ENCODE results near the gene NTRK2.

Gene NTRK2

DNA sequence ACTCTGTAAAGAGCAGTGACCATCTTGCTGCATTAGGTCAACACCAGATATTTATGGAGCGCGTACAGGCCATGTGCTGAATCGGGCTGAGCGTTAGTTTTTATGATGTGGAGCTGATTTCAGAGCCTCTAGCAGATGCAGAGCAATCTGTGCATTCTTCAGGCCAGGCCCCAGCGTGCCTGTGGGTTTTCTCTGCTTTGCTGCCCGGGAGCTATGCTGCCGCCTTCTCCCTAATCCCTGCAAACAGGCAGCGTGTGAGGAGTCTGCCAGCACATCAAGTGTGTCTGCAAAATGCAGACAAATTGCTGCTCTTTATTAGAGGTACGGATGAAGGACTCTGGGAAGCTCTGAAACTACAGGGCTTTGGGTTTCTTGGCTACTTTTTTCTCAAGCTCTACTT lies 170.0 kb downstream of the NTRK2 start:
- peaks cover 2 to 4% of the 10 kb centered on the region in 2 experiments for H3K4me1 ChIP-seq (ENCODE audit: control insufficient read depth in 1 of 2, insufficient read depth in 2 of 2, low read length in 2 of 2)
- H3K9me3 ChIP-seq (ENCODE audit: insufficient read depth, low read depth, low read length): peaks cover 3% of the 10 kb centered on the region
- no peak overlapping the region for H3K4ac ChIP-seq (ENCODE audit: low read depth, low read length)
- no peak overlapping the region for H2BK5ac ChIP-seq (ENCODE audit: low read depth, low read length, poor library complexity)
- no peaks in the 10 kb centered on the region for H3K27me3 ChIP-seq (ENCODE audit: insufficient read depth, low read length)
- no peak overlapping the region for H2AFZ ChIP-seq (ENCODE audit: insufficient read depth, low read length, poor library complexity)
- H2BK120ac ChIP-seq (ENCODE audit: insufficient read depth, low read length, poor library complexity): no peak overlapping the region
- no peak overlapping the region for H3K4me3 ChIP-seq (ENCODE audit: low read depth, low read length)
- H3K14ac ChIP-seq (ENCODE audit: low read length): no peak overlapping the region
- no CpG with 5 or more reads among the region's 9 CpGs for WGBS (ENCODE audit: extremely low coverage, insufficient coverage, insufficient read length)
- no peaks in the 10 kb centered on the region for H3K36me3 ChIP-seq (ENCODE audit: control insufficient read depth in 1 of 2, insufficient read depth in 2 of 2, low read length in 2 of 2)
- no peak overlapping the region for H4K91ac ChIP-seq (ENCODE audit: low read depth, low read length)
- H3K79me1 ChIP-seq (ENCODE audit: low read length): no peaks in the 10 kb centered on the region
- H4K8ac ChIP-seq (ENCODE audit: low read depth, low read length): no peak overlapping the region
- H2AK5ac ChIP-seq (ENCODE audit: low read length): no peak overlapping the region
- no peaks in the 10 kb centered on the region for H3K79me2 ChIP-seq (ENCODE audit: control insufficient read depth, insufficient read depth, low read length, poor library complexity)
- no peak overlapping the region for H4K12ac ChIP-seq (ENCODE audit: low read depth, low read length)
- H3K18ac ChIP-seq (ENCODE audit: low read length): no peak overlapping the region
- no peak overlapping the region for H2BK12ac ChIP-seq (ENCODE audit: low read length)
- H3K4me2 ChIP-seq (ENCODE audit: low read length): no peak overlapping the region
- H3K23ac ChIP-seq (ENCODE audit: low read length): no peak overlapping the region
- no peak overlapping the region for H3K27ac ChIP-seq (ENCODE audit: low read depth, low read length)
- DNase-seq: peak; percentile 36 to 48
- H3K9ac ChIP-seq (ENCODE audit: low read length): no peak overlapping the region

DNA sequence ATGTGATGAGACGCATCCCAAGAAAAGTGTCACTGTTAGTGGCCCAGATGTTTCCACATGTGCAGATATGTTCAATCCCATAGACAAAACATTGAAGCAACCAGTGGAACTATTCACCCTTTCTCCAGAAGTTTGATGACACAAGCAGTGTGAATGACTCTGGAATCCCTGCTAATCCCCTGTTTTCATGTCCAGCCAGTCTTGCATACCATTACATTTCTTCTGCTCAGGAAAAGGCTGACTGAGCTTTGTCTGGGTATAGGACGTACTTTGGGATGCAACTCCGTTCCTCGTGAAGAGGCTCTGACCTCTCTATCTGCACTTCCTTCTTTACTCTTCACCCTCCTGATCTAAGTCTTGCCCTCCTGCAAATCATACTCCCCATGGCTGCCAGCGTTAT lies 172.4 kb downstream of the NTRK2 start:
- Histone ChIP-seq H2BK12ac (ENCODE audit: low read length) (no peak overlapping the region), H3K27ac (ENCODE audit: low read depth, low read length) (no peak overlapping the region), H4K8ac (ENCODE audit: low read depth, low read length) (no peak overlapping the region), H2BK5ac (ENCODE audit: low read depth, low read length, poor library complexity) (no peak overlapping the region), H3K14ac (ENCODE audit: low read length) (no peak overlapping the region), H3K27me3 (ENCODE audit: insufficient read depth, low read length) (no peaks in the 10 kb centered on the region), H3K9me3 (ENCODE audit: insufficient read depth, low read depth, low read length) (peaks cover 3% of the 10 kb centered on the region), H2BK120ac (ENCODE audit: insufficient read depth, low read length, poor library complexity) (no peak overlapping the region), H4K12ac (ENCODE audit: low read depth, low read length) (no peak overlapping the region), H3K4me3 (ENCODE audit: low read depth, low read length) (no peak overlapping the region), H2AK5ac (ENCODE audit: low read length) (no peak overlapping the region), H4K91ac (ENCODE audit: low read depth, low read length) (no peak overlapping the region), H3K23ac (ENCODE audit: low read length) (no peak overlapping the region), H3K18ac (ENCODE audit: low read length) (no peak overlapping the region), H2AFZ (ENCODE audit: insufficient read depth, low read length, poor library complexity) (no peak overlapping the region), H3K79me2 (ENCODE audit: control insufficient read depth, insufficient read depth, low read length, poor library complexity) (no peaks in the 10 kb centered on the region), H3K9ac (ENCODE audit: low read length) (no peak overlapping the region), H3K79me1 (ENCODE audit: low read length) (no peaks in the 10 kb centered on the region), H3K36me3 (ENCODE audit: control insufficient read depth in 1 of 2, insufficient read depth in 2 of 2, low read length in 2 of 2) (no peaks in the 10 kb centered on the region), H3K4me2 (ENCODE audit: low read length) (no peak overlapping the region), H3K4me1 (ENCODE audit: control insufficient read depth in 1 of 2, insufficient read depth in 2 of 2, low read length in 2 of 2) (peaks cover 2 to 4% of the 10 kb centered on the region in 2 experiments), H3K4ac (ENCODE audit: low read depth, low read length) (no peak overlapping the region)
- DNase-seq: peak in 1 of 2 donors; percentile 44
- WGBS (ENCODE audit: extremely low coverage, insufficient coverage, insufficient read length): no CpG with 5 or more reads among the region's 5 CpGs

DNA sequence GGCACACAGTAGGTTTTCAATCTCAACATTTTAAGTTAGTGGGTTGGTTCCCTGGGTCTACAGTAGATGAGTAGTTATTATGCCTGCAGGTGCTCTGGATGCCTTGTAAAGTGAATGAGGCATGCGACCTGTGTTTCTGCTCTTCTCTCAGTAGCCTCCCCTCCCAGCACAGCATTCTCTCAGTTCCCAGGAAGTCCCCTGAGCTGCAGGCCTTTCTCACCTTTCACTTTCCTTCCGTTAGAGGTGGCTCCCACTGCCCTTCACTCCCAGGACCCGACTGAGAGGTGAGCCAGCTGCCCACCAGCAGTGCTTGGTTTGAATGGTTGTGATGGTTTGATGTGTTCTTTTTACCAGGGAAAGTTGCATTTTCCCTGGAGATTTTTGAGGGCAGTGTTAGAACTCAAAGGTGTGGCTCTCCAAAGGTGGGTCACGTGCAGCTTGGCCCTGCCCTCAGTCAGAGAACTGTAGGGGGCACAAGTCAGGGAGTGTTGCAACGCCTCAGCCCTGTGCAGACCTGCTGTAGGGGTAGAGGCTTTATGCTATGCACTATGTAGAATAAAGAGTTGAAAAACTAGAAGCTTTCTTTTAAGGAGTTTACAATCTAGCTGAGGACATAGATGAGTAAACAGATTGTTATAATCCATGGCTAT lies 173.8 kb downstream of the NTRK2 start:
- Histone ChIP-seq H3K79me1 (ENCODE audit: low read length) (no peaks in the 10 kb centered on the region), H2AFZ (ENCODE audit: insufficient read depth, low read length, poor library complexity) (no peak overlapping the region), H3K4me2 (ENCODE audit: low read length) (no peak overlapping the region), H3K4ac (ENCODE audit: low read depth, low read length) (no peak overlapping the region), H4K91ac (ENCODE audit: low read depth, low read length) (no peak overlapping the region), H3K36me3 (ENCODE audit: control insufficient read depth in 1 of 2, insufficient read depth in 2 of 2, low read length in 2 of 2) (no peaks in the 10 kb centered on the region), H3K27ac (ENCODE audit: low read depth, low read length) (no peak overlapping the region), H2BK12ac (ENCODE audit: low read length) (no peak overlapping the region), H4K8ac (ENCODE audit: low read depth, low read length) (no peak overlapping the region), H3K4me1 (ENCODE audit: control insufficient read depth in 1 of 2, insufficient read depth in 2 of 2, low read length in 2 of 2) (peaks cover 2 to 4% of the 10 kb centered on the region in 2 experiments), H3K4me3 (ENCODE audit: low read depth, low read length) (no peak overlapping the region), H4K12ac (ENCODE audit: low read depth, low read length) (no peak overlapping the region), H3K9ac (ENCODE audit: low read length) (no peak overlapping the region), H3K9me3 (ENCODE audit: insufficient read depth, low read depth, low read length) (peaks cover 3% of the 10 kb centered on the region), H3K27me3 (ENCODE audit: insufficient read depth, low read length) (no peaks in the 10 kb centered on the region), H3K18ac (ENCODE audit: low read length) (no peak overlapping the region), H3K23ac (ENCODE audit: low read length) (no peak overlapping the region), H3K79me2 (ENCODE audit: control insufficient read depth, insufficient read depth, low read length, poor library complexity) (no peaks in the 10 kb centered on the region), H2BK120ac (ENCODE audit: insufficient read depth, low read length, poor library complexity) (no peak overlapping the region), H2AK5ac (ENCODE audit: low read length) (no peak overlapping the region), H2BK5ac (ENCODE audit: low read depth, low read length, poor library complexity) (no peak overlapping the region), H3K14ac (ENCODE audit: low read length) (no peak overlapping the region)
- DNase-seq: no peak
- no CpG with 5 or more reads among the region's 5 CpGs for WGBS (ENCODE audit: extremely low coverage, insufficient coverage, insufficient read length)

DNA sequence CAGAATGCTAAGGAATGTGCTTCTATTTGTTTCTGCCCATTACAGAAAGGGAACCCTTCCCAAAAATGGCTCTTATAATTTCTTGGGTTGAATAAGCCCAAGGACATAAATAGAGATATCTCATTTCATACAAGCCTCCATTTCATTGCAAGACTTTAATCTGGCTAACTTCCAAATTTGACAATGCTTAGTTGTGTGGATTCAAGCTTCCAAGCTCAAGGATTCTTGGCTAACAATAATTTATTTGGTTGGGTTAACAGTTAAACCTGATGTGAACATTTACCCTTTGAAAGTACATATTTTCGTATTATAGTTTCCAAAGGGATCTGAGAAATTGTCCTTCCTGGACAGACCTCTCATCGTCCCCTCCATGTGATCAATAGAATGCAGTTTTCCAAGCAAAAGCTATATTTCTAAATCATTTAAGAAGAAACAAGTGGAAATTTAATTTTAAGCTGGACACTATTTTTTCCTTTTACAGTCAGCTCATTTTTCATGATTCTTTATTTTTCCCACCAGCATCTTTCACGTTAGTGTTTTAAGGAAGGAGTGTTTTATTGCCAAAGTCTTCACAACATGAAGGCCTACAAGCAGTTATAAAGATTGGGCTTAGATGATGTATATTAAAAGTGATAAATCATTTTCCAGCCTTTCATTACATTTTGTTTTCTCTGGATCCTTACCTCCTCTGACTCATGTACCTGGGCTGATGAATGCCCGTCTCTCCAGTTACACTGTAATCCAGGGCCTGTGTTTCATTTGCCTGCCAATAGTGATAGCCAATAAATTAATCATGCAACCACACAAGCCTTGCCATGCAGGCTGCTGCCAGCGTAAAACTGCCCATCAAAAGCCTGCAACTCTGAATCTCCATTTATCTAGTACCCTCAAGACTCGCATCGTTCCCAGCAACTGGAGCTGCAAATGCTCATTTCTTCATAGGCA lies 176.7 kb downstream of the NTRK2 start:
- no peak overlapping the region for H2AK5ac ChIP-seq (ENCODE audit: low read length)
- no peaks in the 10 kb centered on the region for H3K79me2 ChIP-seq (ENCODE audit: control insufficient read depth, insufficient read depth, low read length, poor library complexity)
- no CpG with 5 or more reads among the region's 7 CpGs for WGBS (ENCODE audit: extremely low coverage, insufficient coverage, insufficient read length)

More for the DNA sequence above, 176.7 kb downstream of the NTRK2 start:
- Histone ChIP-seq H4K12ac (ENCODE audit: low read depth, low read length) (no peak overlapping the region), H3K36me3 (ENCODE audit: control insufficient read depth in 1 of 2, insufficient read depth in 2 of 2, low read length in 2 of 2) (no peaks in the 10 kb centered on the region), H3K23ac (ENCODE audit: low read length) (no peak overlapping the region), H2AFZ (ENCODE audit: insufficient read depth, low read length, poor library complexity) (no peak overlapping the region), H3K4ac (ENCODE audit: low read depth, low read length) (no peak overlapping the region), H3K79me1 (ENCODE audit: low read length) (peaks cover 5% of the 10 kb centered on the region), H3K27ac (ENCODE audit: low read depth, low read length) (no peak overlapping the region), H4K91ac (ENCODE audit: low read depth, low read length) (no peak overlapping the region), H3K9ac (ENCODE audit: low read length) (no peak overlapping the region), H3K27me3 (ENCODE audit: insufficient read depth, low read length) (no peaks in the 10 kb centered on the region), H2BK120ac (ENCODE audit: insufficient read depth, low read length, poor library complexity) (no peak overlapping the region), H3K9me3 (ENCODE audit: insufficient read depth, low read depth, low read length) (peaks cover 3% of the 10 kb centered on the region), H3K4me2 (ENCODE audit: low read length) (no peak overlapping the region), H2BK5ac (ENCODE audit: low read depth, low read length, poor library complexity) (no peak overlapping the region), H3K18ac (ENCODE audit: low read length) (no peak overlapping the region), H3K14ac (ENCODE audit: low read length) (no peak overlapping the region), H4K8ac (ENCODE audit: low read depth, low read length) (no peak overlapping the region), H3K4me1 (ENCODE audit: control insufficient read depth in 1 of 2, insufficient read depth in 2 of 2, low read length in 2 of 2) (peaks cover 2% of the 10 kb centered on the region in 2 experiments), H3K4me3 (ENCODE audit: low read depth, low read length) (no peak overlapping the region), H2BK12ac (ENCODE audit: low read length) (no peak overlapping the region)
- no peak for DNase-seq

Data from trophoblast cell (in vitro differentiated cells and primary cell).